Measurements from ENCODE around the gene PPP1R1C.

DNA sequence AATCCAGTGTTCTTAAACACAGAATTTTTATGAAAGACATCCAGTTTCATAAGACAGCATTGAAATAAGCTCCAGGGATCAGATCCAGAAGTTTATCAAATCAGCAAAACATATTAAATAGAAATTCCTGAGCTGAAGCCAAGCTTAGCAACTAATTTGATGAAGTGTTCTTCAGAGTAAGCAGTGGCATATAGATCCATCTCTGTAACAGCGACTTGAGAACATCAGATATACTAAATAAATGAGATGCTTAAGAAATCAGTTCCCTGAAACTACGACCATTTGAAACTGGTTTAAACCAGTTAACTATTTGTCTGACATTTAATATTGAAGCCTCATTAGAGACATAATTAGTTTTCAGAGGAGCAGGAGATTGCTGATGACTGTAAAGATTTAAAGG, 34.1 kb downstream of the PPP1R1C start:
- TF ChIP-seq, protein P1, sequence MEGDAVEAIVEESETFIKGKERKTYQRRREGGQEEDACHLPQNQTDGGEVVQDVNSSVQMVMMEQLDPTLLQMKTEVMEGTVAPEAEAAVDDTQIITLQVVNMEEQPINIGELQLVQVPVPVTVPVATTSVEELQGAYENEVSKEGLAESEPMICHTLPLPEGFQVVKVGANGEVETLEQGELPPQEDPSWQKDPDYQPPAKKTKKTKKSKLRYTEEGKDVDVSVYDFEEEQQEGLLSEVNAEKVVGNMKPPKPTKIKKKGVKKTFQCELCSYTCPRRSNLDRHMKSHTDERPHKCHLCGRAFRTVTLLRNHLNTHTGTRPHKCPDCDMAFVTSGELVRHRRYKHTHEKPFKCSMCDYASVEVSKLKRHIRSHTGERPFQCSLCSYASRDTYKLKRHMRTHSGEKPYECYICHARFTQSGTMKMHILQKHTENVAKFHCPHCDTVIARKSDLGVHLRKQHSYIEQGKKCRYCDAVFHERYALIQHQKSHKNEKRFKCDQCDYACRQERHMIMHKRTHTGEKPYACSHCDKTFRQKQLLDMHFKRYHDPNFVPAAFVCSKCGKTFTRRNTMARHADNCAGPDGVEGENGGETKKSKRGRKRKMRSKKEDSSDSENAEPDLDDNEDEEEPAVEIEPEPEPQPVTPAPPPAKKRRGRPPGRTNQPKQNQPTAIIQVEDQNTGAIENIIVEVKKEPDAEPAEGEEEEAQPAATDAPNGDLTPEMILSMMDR (conservative IDR thresholded peaks at IDR 0.05 in 1 of 2, IDR thresholded peaks at IDR 0.05 in 1 of 2; ENCODE audit: extremely low read depth in 1 of 2, insufficient read depth in 1 of 2, low read depth in 1 of 2, low read length in 2 of 2): no peak
- no peak for TF ChIP-seq EZH2 (IDR thresholded peaks at IDR 0.05; ENCODE audit: borderline replicate concordance, low read length)

Data from mammary epithelial cell (primary cell).